Measurements from ENCODE around the gene CACNA1E. TPM values are rescaled to one million over a fixed set of nuclear protein-coding genes. Genes with fewer than 3 reads are reported as not detected.

CACNA1E gene
- total RNA-seq, 1 donor from 2014 or later = 0.52 TPM

- no peaks in the 10 kb centered on the region for H3K9me3 ChIP-seq (ENCODE audit: control insufficient read depth in 3 of 3, low read length in 3 of 3)
- peaks cover 0 to 10% (median 6%) of the 10 kb centered on the region in 3 donors for H3K27me3 ChIP-seq (ENCODE audit: control insufficient read depth in 3 of 3, insufficient read depth in 3 of 3, low read length in 3 of 3)
- no peaks in the 10 kb centered on the region for H3K4me1 ChIP-seq (ENCODE audit: control insufficient read depth in 3 of 3, insufficient read depth in 3 of 3, low read length in 3 of 3)
- H3K27ac ChIP-seq (ENCODE audit: low read depth, low read length) = no peak overlapping the region
- no peaks in the 10 kb centered on the region for H3K36me3 ChIP-seq (ENCODE audit: control insufficient read depth in 3 of 3, insufficient read depth in 3 of 3, low read length in 3 of 3)
- no peak overlapping the region for H3K9ac ChIP-seq (ENCODE audit: low read depth in 1 of 3, low read length in 3 of 3)
- H3K4me3 ChIP-seq (ENCODE audit: low read length in 3 of 3) = no peak overlapping the region
Observed at GRCh38 chr1:181676269-181676668, 193.0 kb downstream of the CACNA1E start.

DNA sequence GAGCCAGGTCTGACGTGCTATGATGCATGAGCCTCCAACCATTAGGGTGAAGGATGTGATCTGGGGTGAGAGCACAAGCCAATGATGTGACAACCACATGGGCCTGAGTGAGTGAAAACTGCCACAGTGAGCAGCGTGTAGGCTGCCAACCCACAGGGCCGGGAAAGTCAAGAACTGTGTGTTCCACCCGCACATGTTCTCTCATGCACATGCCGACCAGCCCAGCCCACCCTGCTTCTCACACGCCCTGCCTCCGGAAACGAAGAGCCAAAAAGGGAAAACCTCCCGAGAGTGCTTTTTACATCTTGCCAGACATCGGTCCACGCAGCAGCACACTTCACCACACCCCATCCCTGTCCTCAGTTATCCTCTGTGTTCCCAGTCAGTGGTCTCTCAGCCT is 197.0 kb downstream of the CACNA1E start:
- H3K9ac ChIP-seq (ENCODE audit: low read depth in 1 of 3, low read length in 3 of 3) = no peak overlapping the region
- no peaks in the 10 kb centered on the region for H3K4me1 ChIP-seq (ENCODE audit: control insufficient read depth in 3 of 3, insufficient read depth in 3 of 3, low read length in 3 of 3)
- no peak overlapping the region for H3K27ac ChIP-seq (ENCODE audit: low read depth, low read length)
- H3K36me3 ChIP-seq (ENCODE audit: control insufficient read depth in 3 of 3, insufficient read depth in 3 of 3, low read length in 3 of 3) = no peaks in the 10 kb centered on the region
- H3K9me3 ChIP-seq (ENCODE audit: control insufficient read depth in 3 of 3, low read length in 3 of 3) = no peaks in the 10 kb centered on the region
- H3K4me3 ChIP-seq (ENCODE audit: low read length in 3 of 3) = no peak overlapping the region
- H3K27me3 ChIP-seq (ENCODE audit: control insufficient read depth in 3 of 3, insufficient read depth in 3 of 3, low read length in 3 of 3) = peaks cover 0 to 8% (median 3%) of the 10 kb centered on the region in 3 donors

GRCh38 chr1:181680871-181681270 is 197.6 kb downstream of the CACNA1E start:
- no peaks in the 10 kb centered on the region for H3K36me3 ChIP-seq (ENCODE audit: control insufficient read depth in 3 of 3, insufficient read depth in 3 of 3, low read length in 3 of 3)
- peaks cover 0 to 8% (median 3%) of the 10 kb centered on the region in 3 donors for H3K27me3 ChIP-seq (ENCODE audit: control insufficient read depth in 3 of 3, insufficient read depth in 3 of 3, low read length in 3 of 3)
- no peak overlapping the region for H3K9ac ChIP-seq (ENCODE audit: low read depth in 1 of 3, low read length in 3 of 3)
- no peaks in the 10 kb centered on the region for H3K4me1 ChIP-seq (ENCODE audit: control insufficient read depth in 3 of 3, insufficient read depth in 3 of 3, low read length in 3 of 3)
- H3K4me3 ChIP-seq (ENCODE audit: low read length in 3 of 3) = no peak overlapping the region
- no peaks in the 10 kb centered on the region for H3K9me3 ChIP-seq (ENCODE audit: control insufficient read depth in 3 of 3, low read length in 3 of 3)
- no peak overlapping the region for H3K27ac ChIP-seq (ENCODE audit: low read depth, low read length)

DNA sequence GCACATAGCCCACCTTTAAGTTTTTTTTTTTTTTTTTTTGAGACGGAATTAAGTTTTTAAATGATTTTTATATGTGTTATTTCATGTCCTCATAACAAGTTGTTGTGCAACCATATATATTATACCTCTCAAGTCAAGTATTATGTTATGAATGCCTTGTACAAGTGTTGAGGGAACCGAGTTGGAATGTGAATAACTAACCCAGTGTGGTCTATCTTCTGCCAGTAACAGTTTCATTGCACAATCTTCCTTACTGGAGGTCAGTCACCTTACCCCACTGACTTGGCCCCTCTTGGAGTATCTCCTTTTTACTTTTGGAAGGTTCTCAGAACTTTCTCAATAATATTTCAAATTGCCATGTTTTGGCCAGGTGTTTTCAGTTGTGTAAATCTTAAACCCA is 201.9 kb downstream of the CACNA1E start:
- Histone ChIP-seq H3K27me3 (ENCODE audit: control insufficient read depth in 3 of 3, insufficient read depth in 3 of 3, low read length in 3 of 3) (peaks cover 0 to 8% (median 0%) of the 10 kb centered on the region in 3 donors), H3K9ac (ENCODE audit: low read depth in 1 of 3, low read length in 3 of 3) (no peak overlapping the region), H3K27ac (ENCODE audit: low read depth, low read length) (no peak overlapping the region), H3K4me3 (ENCODE audit: low read length in 3 of 3) (no peak overlapping the region), H3K4me1 (ENCODE audit: control insufficient read depth in 3 of 3, insufficient read depth in 3 of 3, low read length in 3 of 3) (no peaks in the 10 kb centered on the region), H3K9me3 (ENCODE audit: control insufficient read depth in 3 of 3, low read length in 3 of 3) (no peaks in the 10 kb centered on the region), H3K36me3 (ENCODE audit: control insufficient read depth in 3 of 3, insufficient read depth in 3 of 3, low read length in 3 of 3) (no peaks in the 10 kb centered on the region)

GRCh38 chr1:181701891-181702290 is 218.6 kb downstream of the CACNA1E start:
- Histone ChIP-seq H3K27ac (ENCODE audit: low read depth, low read length) (no peak overlapping the region), H3K9ac (ENCODE audit: low read depth in 1 of 3, low read length in 3 of 3) (no peak overlapping the region), H3K4me3 (ENCODE audit: low read length in 3 of 3) (no peak overlapping the region), H3K36me3 (ENCODE audit: control insufficient read depth in 3 of 3, insufficient read depth in 3 of 3, low read length in 3 of 3) (no peaks in the 10 kb centered on the region), H3K9me3 (ENCODE audit: control insufficient read depth in 3 of 3, low read length in 3 of 3) (no peaks in the 10 kb centered on the region), H3K27me3 (ENCODE audit: control insufficient read depth in 3 of 3, insufficient read depth in 3 of 3, low read length in 3 of 3) (peaks cover 0 to 7% (median 0%) of the 10 kb centered on the region in 3 donors), H3K4me1 (ENCODE audit: control insufficient read depth in 3 of 3, insufficient read depth in 3 of 3, low read length in 3 of 3) (no peaks in the 10 kb centered on the region)

GRCh38 chr1:181704546-181704945 is 221.2 kb downstream of the CACNA1E start:
- Histone ChIP-seq H3K9ac (ENCODE audit: low read depth in 1 of 3, low read length in 3 of 3) (no peak overlapping the region), H3K27ac (ENCODE audit: low read depth, low read length) (no peak overlapping the region), H3K4me3 (ENCODE audit: low read length in 3 of 3) (no peak overlapping the region), H3K36me3 (ENCODE audit: control insufficient read depth in 3 of 3, insufficient read depth in 3 of 3, low read length in 3 of 3) (no peaks in the 10 kb centered on the region), H3K27me3 (ENCODE audit: control insufficient read depth in 3 of 3, insufficient read depth in 3 of 3, low read length in 3 of 3) (peaks cover 0 to 7% (median 0%) of the 10 kb centered on the region in 3 donors), H3K4me1 (ENCODE audit: control insufficient read depth in 3 of 3, insufficient read depth in 3 of 3, low read length in 3 of 3) (no peaks in the 10 kb centered on the region), H3K9me3 (ENCODE audit: control insufficient read depth in 3 of 3, low read length in 3 of 3) (no peaks in the 10 kb centered on the region)

- Histone ChIP-seq H3K27ac (ENCODE audit: low read depth, low read length) (no peak overlapping the region), H3K36me3 (ENCODE audit: control insufficient read depth in 3 of 3, insufficient read depth in 3 of 3, low read length in 3 of 3) (no peaks in the 10 kb centered on the region), H3K4me3 (ENCODE audit: low read length in 3 of 3) (no peak overlapping the region), H3K9ac (ENCODE audit: low read depth in 1 of 3, low read length in 3 of 3) (no peak overlapping the region), H3K27me3 (ENCODE audit: control insufficient read depth in 3 of 3, insufficient read depth in 3 of 3, low read length in 3 of 3) (peaks cover 0 to 8% (median 3%) of the 10 kb centered on the region in 3 donors), H3K9me3 (ENCODE audit: control insufficient read depth in 3 of 3, low read length in 3 of 3) (no peaks in the 10 kb centered on the region), H3K4me1 (ENCODE audit: control insufficient read depth in 3 of 3, insufficient read depth in 3 of 3, low read length in 3 of 3) (peaks cover 0 to 5% (median 3%) of the 10 kb centered on the region in 3 donors)
Observed at GRCh38 chr1:181711820-181712219, 228.5 kb downstream of the CACNA1E start.

- H3K36me3 ChIP-seq (ENCODE audit: control insufficient read depth in 3 of 3, insufficient read depth in 3 of 3, low read length in 3 of 3) = no peaks in the 10 kb centered on the region
- H3K27me3 ChIP-seq (ENCODE audit: control insufficient read depth in 3 of 3, insufficient read depth in 3 of 3, low read length in 3 of 3) = peaks cover 0 to 8% (median 3%) of the 10 kb centered on the region in 3 donors
- H3K4me3 ChIP-seq (ENCODE audit: low read length in 3 of 3) = no peak overlapping the region
- H3K9ac ChIP-seq (ENCODE audit: low read depth in 1 of 3, low read length in 3 of 3) = no peak overlapping the region
- H3K9me3 ChIP-seq (ENCODE audit: control insufficient read depth in 3 of 3, low read length in 3 of 3) = no peaks in the 10 kb centered on the region
- H3K4me1 ChIP-seq (ENCODE audit: control insufficient read depth in 3 of 3, insufficient read depth in 3 of 3, low read length in 3 of 3) = peaks cover 0 to 5% (median 3%) of the 10 kb centered on the region in 3 donors
- no peak overlapping the region for H3K27ac ChIP-seq (ENCODE audit: low read depth, low read length)
Observed at GRCh38 chr1:181712711-181713110, 229.4 kb downstream of the CACNA1E start.

- H3K9me3 ChIP-seq (ENCODE audit: control insufficient read depth in 3 of 3, low read length in 3 of 3) = no peaks in the 10 kb centered on the region
- no peak overlapping the region for H3K4me3 ChIP-seq (ENCODE audit: low read length in 3 of 3)
- peaks cover 0 to 5% (median 3%) of the 10 kb centered on the region in 3 donors for H3K4me1 ChIP-seq (ENCODE audit: control insufficient read depth in 3 of 3, insufficient read depth in 3 of 3, low read length in 3 of 3)
- H3K27me3 ChIP-seq (ENCODE audit: control insufficient read depth in 3 of 3, insufficient read depth in 3 of 3, low read length in 3 of 3) = peaks cover 0 to 8% (median 3%) of the 10 kb centered on the region in 3 donors
- H3K27ac ChIP-seq (ENCODE audit: low read depth, low read length) = no peak overlapping the region
- H3K9ac ChIP-seq (ENCODE audit: low read depth in 1 of 3, low read length in 3 of 3) = no peak overlapping the region
- H3K36me3 ChIP-seq (ENCODE audit: control insufficient read depth in 3 of 3, insufficient read depth in 3 of 3, low read length in 3 of 3) = no peaks in the 10 kb centered on the region
Observed at GRCh38 chr1:181714428-181714827, 231.1 kb downstream of the CACNA1E start.

- H3K4me3 ChIP-seq (ENCODE audit: low read length in 3 of 3) = no peak overlapping the region
- H3K9me3 ChIP-seq (ENCODE audit: control insufficient read depth in 3 of 3, low read length in 3 of 3) = no peaks in the 10 kb centered on the region
- H3K4me1 ChIP-seq (ENCODE audit: control insufficient read depth in 3 of 3, insufficient read depth in 3 of 3, low read length in 3 of 3) = no peaks in the 10 kb centered on the region
- no peak overlapping the region for H3K27ac ChIP-seq (ENCODE audit: low read depth, low read length)
- H3K27me3 ChIP-seq (ENCODE audit: control insufficient read depth in 3 of 3, insufficient read depth in 3 of 3, low read length in 3 of 3) = peaks cover 0 to 7% (median 0%) of the 10 kb centered on the region in 3 donors
- H3K9ac ChIP-seq (ENCODE audit: low read depth in 1 of 3, low read length in 3 of 3) = no peak overlapping the region
- H3K36me3 ChIP-seq (ENCODE audit: control insufficient read depth in 3 of 3, insufficient read depth in 3 of 3, low read length in 3 of 3) = no peaks in the 10 kb centered on the region
Observed at GRCh38 chr1:181718034-181718433, 234.7 kb downstream of the CACNA1E start.
